Renal pelvis (tissue), 4 donors: ENCODE measurements around the gene MAD1L1. TPM values are rescaled to one million over a fixed set of nuclear protein-coding genes. Genes with fewer than 3 reads are reported as not detected.

Source experiments
- DNase-seq: peaks from one replicate; pipeline ENCODE4 v3.0.0-alpha.2; 2013
- polyA plus RNA-seq, 3 donors: library from polyadenylated mRNA; unstranded; fragments of 120-200 nt; gene quantifications; one replicate each; pipeline ENCODE4 v1.2.1, GENCODE V29; 2013; ENCODE audit not compliant: insufficient read length in 3 of 3

The MAD1L1 gene
- polyA plus RNA-seq, 3 donors, result 27.0 to 27.6 (median 27.3) TPM

DNA sequence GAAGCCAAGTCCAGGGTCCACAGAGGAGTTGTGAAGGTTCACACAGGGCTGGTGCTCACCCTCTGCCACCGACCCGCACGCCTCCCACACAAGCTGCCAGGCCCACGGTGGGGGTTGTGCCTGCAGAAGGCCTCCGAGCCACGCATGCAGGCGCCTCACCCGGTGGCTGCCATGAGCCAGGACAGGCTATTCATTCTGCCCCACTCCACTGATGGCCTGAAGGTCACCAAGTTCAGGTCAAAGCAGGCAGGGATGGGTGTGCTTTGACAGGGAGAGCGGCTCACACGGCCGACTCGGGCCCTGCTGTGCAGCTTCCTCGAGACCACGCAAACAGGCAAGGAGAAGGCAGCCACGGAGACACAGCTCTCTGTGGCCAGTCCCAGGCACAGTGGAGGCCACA is 143.9 kb downstream of the MAD1L1 start:
- DNase-seq, result no peak

DNA sequence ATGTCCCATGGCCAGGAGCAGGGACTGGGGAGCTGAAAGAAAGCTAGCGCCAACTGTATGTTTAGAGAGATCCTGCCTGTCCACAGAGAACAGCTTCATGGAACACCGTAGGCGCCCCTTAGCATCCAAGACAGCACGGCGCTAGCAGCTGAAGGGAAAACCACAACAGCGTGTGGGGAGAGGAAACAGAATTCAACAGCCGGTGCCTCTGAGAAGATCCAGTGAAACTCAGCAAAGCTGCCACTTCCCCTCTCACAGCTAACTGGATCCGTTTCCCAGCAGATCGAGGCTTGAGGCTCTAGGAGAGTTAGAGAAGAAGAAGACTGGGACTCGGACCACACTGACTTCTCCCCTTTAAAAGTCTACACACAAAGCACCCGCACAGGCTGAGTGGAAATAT is 145.0 kb downstream of the MAD1L1 start:
- DNase-seq, result no peak

DNA sequence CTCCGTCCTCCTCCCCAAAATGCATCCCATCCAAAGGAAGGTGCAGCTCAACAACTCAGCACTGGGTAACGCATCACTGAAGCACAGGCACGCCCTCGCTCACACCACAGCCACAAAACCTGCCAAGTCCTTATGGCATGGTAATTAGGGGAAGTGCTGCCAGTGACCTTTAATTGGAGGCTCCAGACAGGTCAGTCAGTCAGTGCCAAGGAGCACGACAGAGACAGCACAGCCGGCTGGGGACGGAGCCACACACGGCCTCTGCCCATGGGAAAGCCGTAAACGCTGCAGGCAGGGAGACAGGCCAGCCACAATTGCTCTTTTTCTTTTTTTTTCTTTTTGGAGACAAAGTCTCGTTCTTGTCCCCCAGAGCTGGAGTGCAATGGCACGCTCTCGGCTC is 146.5 kb downstream of the MAD1L1 start:
- no peak for DNase-seq

DNA sequence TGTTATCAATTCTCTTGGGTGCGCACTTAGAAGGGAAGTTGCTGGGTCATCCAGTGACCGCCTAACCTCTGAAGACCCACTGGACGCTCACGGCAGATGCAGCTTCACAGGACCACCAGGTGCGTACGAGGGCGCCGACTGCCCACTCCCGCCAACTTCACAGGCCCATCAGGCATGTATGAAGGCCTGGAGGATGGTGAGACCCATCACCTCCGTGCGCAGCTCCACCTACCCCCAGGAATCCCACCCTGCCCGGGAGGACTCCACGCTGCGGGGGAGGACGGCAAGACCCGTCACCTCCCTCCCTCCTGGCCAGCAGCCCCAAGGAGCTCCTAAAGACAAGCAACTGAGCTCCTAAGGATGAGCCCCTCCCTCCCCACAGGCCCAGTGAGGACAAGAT is 146.9 kb downstream of the MAD1L1 start:
- DNase-seq, result no peak

DNA sequence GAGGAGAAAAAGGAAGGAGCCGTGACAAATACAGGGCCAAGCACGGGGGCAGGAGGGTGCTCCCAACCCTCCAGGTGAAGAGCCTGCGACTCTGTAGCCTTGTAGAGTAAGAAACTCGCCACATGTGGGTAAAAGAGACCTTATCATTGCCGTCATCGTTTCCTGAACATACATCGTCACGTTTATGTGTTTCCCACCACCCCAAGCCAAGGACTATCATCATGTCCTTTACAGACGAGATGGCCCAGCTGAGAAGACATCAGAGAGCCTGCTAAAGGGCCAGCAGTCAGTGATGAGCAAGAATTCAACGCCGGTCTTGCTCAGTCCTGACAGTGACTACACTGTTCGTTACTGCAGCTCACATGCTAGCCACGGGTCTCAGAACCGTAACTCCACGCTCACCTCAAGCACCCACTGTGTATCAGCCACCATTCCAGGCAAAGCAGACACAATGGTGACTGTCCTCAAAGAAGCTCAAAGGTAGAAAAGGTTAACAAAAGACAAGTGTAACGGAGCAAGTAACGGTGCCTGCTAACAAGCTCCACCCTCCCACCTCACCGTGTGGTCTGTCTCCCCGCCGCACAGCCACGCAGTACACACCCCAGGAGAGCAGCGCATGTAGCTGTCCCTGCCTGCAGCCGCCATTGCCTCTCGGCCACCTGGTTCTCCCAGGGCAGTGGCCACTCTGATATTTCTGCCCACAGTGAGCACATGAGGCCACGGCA is 147.8 kb downstream of the MAD1L1 start:
- no peak for DNase-seq

DNA sequence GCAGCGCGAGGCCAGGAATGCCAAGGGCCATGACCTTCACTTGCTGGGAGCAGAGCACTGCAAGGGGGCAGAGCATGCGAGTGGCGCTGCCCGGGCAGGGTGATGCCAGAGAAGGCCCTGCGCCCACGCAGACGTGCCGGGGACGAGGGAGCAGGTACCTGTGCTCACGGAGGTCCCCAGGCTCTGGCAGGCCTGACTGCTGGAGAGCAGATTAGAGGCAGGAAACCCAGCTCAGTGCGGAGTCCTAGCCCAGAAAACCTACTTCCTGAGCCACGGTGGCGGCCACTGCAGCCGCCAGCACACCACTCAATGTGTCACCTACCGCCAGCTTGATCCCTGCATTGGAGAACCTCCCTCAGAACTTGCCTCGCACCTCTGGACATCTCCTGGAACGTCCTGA is 148.4 kb downstream of the MAD1L1 start:
- DNase-seq, result no peak

DNA sequence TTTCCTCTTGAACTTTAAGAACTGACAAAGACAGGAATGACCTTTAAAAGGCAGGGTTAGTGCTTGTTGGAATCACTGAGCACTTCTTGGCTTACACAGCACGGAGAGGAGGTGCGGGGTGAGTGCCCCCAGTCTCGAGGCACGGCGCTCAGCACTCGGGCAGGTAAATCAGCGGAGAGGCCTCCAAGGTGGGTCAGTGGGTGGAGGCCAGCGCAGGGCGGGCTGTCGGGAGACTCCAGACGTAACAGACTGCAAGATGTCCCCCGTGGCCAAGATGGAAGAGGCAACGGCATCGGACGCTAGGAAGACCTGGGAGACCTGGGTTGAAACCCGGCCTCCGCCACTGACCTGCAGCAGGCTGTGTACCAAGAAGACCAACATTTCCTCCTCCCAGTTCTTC is 149.4 kb downstream of the MAD1L1 start:
- DNase-seq, result no peak

DNA sequence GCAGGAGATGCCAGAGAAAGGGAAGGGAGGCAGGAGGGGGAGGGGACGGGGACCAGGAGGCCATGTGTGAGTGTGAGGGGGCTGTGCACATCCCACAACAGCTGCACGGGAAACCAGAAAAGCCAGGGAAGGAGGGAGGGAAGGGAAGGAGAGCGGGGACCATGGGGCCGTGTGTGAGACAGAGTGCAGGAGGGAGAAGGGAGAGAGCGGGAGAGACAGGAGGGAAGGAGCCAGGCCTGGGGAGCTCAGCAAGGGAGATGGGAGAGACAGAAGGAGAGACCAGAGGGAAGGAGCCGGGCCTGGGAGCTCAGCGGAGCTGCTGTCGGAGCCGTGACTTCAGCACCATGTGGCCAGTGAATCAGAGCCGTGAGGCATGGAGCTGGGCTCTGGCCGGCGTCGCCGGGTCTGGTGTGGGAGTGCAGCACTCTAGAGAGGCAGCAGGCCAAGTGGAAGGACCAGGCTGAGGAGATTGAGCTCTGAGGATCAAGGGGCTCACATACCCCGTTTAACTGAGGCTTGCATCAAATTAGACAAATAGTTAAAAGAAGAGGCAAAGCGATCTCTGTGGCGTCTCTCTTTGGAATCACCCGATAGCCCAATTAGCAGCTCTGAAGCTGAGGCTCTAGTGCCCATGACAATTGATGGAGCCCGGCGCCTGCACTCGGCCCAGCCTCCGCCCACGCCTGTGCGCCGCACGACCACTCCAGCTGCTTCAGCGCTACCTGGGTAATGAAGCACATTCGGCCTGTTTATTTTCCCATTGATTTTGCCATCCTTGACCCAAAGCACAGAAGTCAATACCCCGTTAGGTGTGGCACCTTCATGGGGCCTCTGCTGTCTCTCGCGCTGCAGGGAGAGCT is 150.4 kb downstream of the MAD1L1 start:
- no peak for DNase-seq

DNA sequence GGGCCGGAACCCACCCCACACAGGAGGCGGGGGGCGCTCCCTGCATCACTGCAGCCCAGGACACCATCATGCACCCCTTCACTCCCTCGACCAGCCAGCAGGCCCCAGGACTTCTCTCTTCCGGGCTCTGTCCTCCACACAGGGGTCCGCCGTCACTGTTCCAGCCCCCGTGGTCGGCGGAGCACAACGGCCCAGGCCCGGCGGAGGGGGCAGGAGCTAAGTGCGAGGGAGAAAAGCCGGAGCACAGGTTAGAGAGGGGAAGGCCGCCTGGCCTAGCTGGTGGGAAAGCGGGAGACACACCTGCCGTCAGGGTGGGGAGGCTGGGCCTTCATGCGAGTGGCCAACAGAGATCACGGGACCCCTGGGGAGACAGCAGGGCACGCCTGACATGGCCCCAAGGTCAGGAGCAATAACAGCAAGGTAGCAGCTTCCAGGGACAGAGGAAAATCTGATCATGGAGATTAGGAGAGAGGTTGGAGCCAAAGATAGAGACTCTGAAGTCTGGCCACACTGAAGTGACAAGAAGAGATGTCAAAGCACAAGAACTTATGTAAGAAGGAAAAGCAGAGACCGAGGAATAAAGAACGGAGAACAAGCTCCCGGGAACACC is 151.1 kb downstream of the MAD1L1 start:
- DNase-seq, result no peak

DNA sequence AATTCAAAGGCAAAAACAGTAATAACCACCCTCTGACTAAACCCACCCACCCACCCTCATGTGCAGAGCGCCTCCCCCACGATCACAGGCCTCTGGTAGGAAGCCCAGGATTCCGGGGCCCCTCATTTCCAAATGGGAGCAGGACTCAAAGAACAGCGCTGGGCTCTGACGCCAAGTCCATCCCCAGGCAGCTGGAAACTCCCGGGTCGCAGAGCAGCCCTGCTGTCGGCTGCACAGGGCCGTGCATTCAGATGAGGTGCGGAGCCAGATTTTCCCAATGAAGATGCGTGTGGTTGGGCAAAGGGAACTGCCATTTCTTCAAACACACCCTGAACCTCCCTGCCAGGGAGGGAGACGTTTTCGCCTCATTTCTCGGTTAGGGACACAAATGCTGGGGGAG is 152.3 kb downstream of the MAD1L1 start:
- no peak for DNase-seq

DNA sequence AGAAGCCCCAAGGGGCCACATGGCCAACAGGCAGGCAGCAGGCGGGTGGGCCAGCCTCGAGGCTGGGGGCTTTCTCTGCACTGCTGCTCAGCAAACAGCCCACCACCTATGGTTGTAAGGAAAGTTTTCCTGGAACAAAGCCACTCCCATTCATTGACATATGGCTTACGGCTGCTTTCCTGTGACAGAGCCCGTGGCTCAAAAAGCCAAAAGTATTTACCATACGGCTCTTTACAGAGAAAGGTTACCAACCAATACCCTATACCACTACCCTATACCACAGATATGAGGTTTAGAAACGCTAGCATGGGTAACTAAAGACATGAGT is 152.7 kb downstream of the MAD1L1 start:
- no peak for DNase-seq

DNA sequence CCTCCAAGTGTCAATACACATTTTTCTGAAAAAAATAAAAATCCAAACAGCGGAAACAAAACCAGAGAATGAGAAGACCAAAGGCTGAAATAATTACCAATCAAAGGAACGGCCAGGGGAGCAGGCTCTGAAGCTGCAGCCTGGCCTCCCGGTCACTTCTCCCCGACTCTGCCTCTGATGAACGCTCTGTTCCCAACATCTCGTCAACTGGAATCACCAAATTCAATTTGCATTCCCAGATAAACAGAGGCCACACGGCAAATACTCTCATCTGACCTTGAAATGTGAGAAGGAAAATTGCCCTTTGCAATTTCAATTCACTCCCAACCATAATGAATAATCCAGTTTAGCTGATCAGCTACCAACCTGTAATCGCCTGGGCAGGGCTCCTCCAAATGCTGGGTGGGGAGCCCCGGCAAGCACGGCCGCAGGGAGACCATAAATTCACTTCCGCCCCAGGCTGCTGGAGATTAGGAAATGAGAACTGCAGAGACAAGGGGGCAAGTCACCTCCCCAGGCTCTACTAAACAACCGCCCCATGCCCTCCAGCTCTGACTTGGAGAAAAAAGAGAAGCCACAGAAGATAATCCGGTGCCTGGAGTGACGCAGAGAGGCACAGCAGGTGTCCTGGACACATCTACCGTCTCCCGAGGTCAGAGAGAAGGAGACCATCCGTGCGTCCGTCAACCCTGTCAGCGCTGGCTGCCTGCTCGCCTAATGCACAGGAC is 153.2 kb downstream of the MAD1L1 start:
- no peak for DNase-seq

DNA sequence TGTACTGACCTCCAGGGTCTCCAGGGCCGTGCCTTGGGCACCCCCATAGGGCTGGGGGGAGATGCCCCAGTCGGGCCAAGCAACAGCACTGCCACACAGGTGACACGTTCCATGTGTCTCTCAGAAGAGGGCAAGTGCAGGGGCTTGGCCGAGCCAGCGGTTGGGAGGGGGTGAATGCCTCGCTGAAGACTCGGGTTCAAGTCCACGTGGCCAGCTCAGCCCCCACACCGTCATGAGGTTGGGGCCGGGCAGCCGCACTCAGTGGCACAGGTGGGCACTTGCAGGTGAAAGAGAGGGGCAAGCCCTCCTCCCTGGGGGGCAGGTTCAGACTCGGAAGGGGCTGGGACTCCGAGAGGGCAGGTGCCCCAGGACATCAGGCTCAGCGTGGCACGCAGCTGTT is 153.8 kb downstream of the MAD1L1 start:
- DNase-seq, result no peak

DNA sequence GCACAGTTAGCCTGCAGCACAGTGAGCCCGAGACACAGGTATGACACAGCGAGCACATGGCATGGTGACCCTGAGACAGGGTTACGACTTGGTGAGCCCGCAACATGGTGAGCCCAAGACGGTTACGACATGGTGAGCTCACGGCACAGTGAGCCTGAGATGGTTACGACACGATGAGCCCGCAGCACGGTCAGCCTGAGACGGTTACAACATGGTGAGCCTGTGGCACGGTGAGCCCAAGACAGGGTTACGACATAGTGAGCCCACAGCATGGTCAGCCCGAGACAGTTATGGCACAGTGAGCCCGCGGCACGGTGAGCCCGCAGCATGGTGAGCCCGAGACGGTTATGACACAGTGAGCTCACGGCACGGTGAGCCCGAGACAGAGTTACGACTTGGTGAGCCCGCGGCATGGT is 156.1 kb downstream of the MAD1L1 start:
- DNase-seq, result no peak

DNA sequence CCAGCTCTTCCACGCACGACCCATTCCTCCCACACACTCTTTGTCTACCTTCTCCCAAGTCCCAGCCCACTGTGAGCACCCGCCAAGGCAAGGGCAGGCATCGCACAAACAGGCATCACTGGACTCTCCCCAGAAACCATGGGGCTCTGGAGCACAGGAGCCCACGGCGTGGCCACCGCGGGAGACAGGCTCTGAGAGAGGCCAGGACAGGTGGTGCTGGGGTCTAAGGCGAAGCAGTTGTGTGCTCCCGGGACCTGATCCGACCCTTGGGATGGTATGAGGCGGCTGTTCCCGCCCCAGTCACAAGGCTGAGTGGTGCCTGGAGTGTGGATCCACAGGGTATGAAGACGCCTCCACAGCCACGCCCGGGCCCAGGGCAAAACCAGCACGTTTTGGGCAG is 156.9 kb downstream of the MAD1L1 start:
- DNase-seq, result no peak

DNA sequence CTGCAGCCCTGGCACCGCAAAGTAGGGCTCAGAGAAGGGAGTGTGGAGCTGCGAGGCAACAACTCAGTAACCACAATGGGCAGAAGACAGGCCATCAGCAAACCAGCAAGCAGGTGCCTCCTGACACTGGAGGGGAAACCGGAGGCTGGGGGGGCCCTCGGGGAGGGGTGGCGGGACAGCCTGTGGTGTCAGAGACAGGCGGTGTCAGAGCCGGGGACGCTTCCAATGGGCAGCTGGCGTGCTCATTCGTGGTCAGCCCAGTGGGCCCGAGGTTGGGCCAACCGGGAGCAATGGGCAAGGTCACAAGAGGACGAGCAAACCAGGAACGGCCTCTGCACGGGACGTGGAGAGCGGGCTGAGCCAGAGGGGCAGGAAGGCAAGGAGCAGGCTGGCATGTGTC is 158.1 kb downstream of the MAD1L1 start:
- no peak for DNase-seq

DNA sequence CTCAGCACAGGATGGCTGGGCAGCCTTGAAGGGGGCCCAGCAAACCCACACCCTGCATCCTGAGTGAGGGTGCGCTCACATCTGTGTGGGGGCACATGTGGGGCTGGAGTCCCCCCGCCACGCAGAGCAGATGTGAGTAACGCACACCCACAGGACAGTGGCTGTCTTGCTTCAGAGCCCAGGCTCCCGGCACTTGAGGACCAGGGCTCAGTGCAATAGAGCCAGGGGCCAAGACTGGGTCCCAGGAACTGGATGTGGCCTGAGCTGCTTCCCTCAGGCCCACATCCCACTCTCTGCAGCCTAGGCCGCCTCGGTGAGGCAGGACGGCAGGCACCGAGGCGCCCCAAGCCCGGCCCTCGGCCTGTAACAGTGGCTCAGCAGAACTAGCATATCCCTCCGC is 159.9 kb downstream of the MAD1L1 start:
- no peak for DNase-seq

DNA sequence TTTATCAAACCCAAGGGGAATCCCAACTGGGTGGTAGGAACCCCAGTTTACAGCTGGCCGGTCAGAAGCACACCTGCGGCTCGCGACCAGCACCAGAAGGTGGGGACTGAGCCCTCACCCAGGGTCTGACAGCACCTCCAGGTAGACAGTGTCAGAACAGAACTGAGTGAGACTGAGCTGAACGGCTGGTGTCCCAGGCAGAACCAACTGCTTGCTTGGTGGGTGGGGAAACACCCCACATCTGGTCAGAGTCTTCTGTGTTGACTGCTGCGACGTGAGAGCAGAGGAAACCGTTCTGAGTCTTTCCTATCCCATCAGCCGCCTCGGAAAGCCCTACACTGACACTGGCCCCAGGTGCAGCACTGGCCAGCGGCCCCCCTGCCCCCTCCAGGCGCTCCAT is 160.7 kb downstream of the MAD1L1 start:
- no peak for DNase-seq

DNA sequence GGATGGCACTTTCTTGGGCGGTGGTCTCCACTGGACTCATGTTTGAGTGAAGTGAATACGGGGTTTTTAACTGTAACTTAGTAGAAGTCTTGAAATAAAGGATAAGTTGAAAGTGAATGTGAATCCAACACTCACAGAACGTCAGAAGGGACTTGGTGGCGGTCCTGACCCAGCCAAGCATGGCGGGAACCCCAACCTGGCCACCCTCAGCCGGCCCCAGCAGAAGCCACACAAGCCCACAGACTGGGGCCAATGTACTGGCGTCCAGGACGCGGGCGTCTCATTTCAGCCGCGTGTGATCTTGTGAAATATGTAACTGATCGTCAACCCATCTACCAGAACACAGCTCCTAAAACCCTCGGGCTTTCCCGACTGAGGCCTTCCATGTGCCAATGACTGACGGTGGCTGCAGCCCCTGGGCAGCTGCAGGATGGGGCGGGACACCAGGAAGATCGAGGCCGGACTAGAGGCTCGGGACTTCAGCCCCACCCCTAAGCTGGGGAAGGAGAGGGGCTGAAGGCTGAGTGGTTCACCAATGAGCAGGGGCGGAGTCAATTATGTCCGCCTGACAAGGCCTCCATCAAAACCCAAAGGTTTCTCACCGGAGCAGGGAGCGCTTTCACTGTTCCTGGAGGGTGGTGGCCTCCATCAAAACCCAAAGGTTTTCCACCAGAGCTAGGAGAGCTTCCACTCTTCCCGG is 161.5 kb downstream of the MAD1L1 start:
- no peak for DNase-seq

DNA sequence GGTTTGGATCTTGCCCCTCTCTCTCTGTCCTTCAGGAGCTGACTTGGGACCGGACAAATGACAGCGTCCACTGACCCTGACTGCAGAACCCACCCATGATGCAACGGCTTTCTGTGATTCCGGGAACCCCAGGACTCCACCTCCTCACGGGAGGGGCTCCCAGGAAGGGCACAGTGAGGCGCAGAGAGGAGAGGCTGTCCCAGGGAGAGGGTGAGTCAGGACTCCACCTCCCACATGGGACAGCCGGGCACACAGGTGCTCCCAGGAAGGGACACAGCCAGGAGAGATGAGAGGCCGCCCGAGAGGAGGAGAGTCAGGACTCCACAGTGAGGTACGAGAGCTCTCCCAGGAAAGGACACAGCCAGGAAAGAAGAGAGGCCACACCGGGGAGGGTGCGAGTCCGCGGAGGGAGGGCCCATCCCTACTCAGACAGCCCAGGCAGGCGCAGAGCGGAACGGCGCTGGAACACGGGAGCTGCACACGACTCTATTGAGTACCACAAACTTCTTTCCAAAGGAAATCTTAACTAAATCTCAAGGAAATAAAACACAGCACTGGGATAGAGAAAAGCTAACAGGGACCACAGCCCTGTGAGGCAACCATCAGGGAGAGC is 162.5 kb downstream of the MAD1L1 start:
- DNase-seq, result no peak

DNA sequence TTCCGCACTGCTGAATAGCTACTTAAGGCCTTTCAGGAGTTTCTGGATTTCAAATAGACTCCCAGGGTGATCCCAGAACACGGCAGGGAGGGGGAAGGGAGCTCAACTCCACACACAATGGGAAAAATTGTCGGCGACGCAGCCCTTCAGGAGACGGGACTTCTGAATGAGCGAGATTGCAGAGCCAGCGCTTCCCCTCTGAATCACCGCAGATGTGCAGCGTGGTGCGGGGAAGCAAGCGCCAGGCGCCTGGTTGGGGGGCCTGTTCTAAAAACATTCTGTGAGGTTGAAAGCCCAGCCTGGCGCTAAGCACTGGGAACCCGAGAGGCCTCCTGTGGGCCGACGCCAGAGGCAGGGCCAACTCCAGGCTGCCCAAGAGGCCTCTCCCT is 163.3 kb downstream of the MAD1L1 start:
- no peak for DNase-seq
